Endothelial cell (in vitro differentiated cells): ENCODE results near the gene BABAM1. TPM values are rescaled to one million over a fixed set of nuclear protein-coding genes. Genes with fewer than 3 reads are reported as not detected.
A peak's percentile ranks its signal among the peaks of the same experiment; 100 is the strongest.

ENCODE experiments used
- DNase-seq: peaks from one replicate; pipeline ENCODE4 v3.0.0; 2021; ENCODE audit warnings: low spot score
- H3K27ac Mint-ChIP-seq: one replicate; pipeline ENCODE4 v1.8.0; 2021; ENCODE audit warnings: mixed read lengths, inconsistent platforms; ENCODE audit not compliant: unreplicated experiment
- H3K27me3 Mint-ChIP-seq: one replicate; pipeline ENCODE4 v1.8.0; 2021; ENCODE audit warnings: mild to moderate bottlenecking, moderate library complexity, mixed read lengths, inconsistent platforms; ENCODE audit not compliant: unreplicated experiment
- H3K36me3 Mint-ChIP-seq: one replicate; pipeline ENCODE4 v1.8.0; 2021; ENCODE audit warnings: mild to moderate bottlenecking, low read depth, mixed read lengths, inconsistent platforms; ENCODE audit not compliant: unreplicated experiment
- H3K4me1 Mint-ChIP-seq: one replicate; pipeline ENCODE4 v1.8.0; 2021; ENCODE audit warnings: mild to moderate bottlenecking, mixed read lengths, inconsistent platforms; ENCODE audit not compliant: unreplicated experiment
- H3K4me3 Mint-ChIP-seq: one replicate; pipeline ENCODE4 v1.8.0; 2021; ENCODE audit warnings: mild to moderate bottlenecking, mixed read lengths, inconsistent platforms; ENCODE audit not compliant: unreplicated experiment
- H3K9me3 Mint-ChIP-seq: one replicate; pipeline ENCODE4 v1.8.0; 2021; ENCODE audit warnings: mixed read lengths, inconsistent platforms; ENCODE audit not compliant: unreplicated experiment
- total RNA-seq: library from RNA; stranded (reverse); fragmentation: NEBNext Ultra II Directional; extraction: Animal tissue kit (Norgen Biotek cat#: 25700); gene quantifications from one replicate; pipeline ENCODE4 v1.2.1, GENCODE V29; 2021; ENCODE audit not compliant: unreplicated experiment
- TF ChIP-seq, protein P1 (sequence below): fragments of 200-600 bp; sonication (generic); IDR thresholded peaks from one replicate; pipeline ENCODE4 v1.5.0; 2021; ENCODE audit warnings: antibody characterized with exemption; ENCODE audit not compliant: unreplicated experiment

The BABAM1 gene
- total RNA-seq, 1 donor from 2014 or later, result 136 TPM

GRCh38 chr19:17312189-17313113 is 45.2 kb downstream of the BABAM1 start:
- Mint-ChIP-seq H3K4me3 (no peak overlapping the region), H3K36me3 (peaks cover 12% of the 10 kb centered on the region), H3K4me1 (peaks cover 13% of the 10 kb centered on the region), H3K9me3 (no peaks in the 10 kb centered on the region), H3K27me3 (peaks cover 11% of the 10 kb centered on the region), H3K27ac (no peak overlapping the region)
- DNase-seq, result no peak
- TF ChIP-seq, protein P1, sequence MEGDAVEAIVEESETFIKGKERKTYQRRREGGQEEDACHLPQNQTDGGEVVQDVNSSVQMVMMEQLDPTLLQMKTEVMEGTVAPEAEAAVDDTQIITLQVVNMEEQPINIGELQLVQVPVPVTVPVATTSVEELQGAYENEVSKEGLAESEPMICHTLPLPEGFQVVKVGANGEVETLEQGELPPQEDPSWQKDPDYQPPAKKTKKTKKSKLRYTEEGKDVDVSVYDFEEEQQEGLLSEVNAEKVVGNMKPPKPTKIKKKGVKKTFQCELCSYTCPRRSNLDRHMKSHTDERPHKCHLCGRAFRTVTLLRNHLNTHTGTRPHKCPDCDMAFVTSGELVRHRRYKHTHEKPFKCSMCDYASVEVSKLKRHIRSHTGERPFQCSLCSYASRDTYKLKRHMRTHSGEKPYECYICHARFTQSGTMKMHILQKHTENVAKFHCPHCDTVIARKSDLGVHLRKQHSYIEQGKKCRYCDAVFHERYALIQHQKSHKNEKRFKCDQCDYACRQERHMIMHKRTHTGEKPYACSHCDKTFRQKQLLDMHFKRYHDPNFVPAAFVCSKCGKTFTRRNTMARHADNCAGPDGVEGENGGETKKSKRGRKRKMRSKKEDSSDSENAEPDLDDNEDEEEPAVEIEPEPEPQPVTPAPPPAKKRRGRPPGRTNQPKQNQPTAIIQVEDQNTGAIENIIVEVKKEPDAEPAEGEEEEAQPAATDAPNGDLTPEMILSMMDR, result no peak

GRCh38 chr19:17314007-17314593 is 46.9 kb downstream of the BABAM1 start:
- TF ChIP-seq, protein P1, result no peak
- Mint-ChIP-seq H3K36me3 (peaks cover 12% of the 10 kb centered on the region), H3K9me3 (no peaks in the 10 kb centered on the region), H3K27me3 (peaks cover 11% of the 10 kb centered on the region), H3K4me1 (peaks cover 8% of the 10 kb centered on the region), H3K4me3 (peak overlapping the region; percentile 23), H3K27ac (no peak overlapping the region)
- no peak for DNase-seq

- Mint-ChIP-seq H3K4me1 (no peaks in the 10 kb centered on the region), H3K27me3 (peaks cover 11% of the 10 kb centered on the region), H3K4me3 (no peak overlapping the region), H3K27ac (no peak overlapping the region), H3K36me3 (peaks cover 22% of the 10 kb centered on the region), H3K9me3 (no peaks in the 10 kb centered on the region)
- DNase-seq, result no peak
- TF ChIP-seq, protein P1, result no peak
Measured at GRCh38 chr19:17318966-17319365, 51.7 kb downstream of the BABAM1 start.

DNA sequence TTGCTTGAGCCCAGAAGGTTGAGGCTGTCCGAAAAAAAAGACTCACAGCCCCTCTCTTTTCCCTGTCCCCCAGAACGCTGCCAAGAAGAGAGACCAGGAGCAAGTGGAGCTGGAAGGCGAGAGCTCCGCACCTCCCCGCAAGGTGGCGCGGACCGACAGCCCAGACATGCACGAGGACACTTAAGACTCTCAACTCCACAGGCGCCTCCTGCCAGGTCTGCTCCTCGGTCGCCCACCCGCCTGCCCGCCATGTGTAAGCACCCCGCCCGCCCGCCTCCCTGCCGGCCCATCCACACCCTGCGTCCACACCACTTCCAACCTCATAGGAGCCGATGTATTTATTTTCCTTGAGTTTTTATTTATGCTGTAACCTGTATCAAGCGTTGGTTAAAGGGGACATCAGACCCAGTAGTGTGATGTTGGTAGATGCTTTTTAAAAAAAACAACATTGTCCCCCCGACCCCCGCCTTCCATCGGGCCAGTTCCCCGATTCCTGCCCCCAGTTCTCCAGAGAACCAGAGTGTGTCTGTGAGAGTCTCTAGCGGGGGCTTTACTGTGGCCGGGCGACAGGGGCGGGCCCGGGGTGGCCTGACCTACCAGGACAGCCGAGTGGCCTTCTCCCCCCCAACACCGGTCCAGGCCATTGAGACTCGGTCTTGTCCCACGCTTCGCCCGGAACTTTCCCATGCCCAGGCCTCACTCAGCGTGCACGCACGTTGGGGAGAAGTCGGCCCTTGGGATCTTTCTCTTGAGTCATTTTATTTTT is 52.4 kb downstream of the BABAM1 start:
- H3K36me3 Mint-ChIP-seq, result peaks cover 18% of the 10 kb centered on the region
- TF ChIP-seq, protein P1, result no peak

More for the DNA sequence above, 52.4 kb downstream of the BABAM1 start:
- H3K4me3 Mint-ChIP-seq, result peak overlapping the region; percentile 74
- no peak overlapping the region for H3K27ac Mint-ChIP-seq
- peaks cover 11% of the 10 kb centered on the region for H3K27me3 Mint-ChIP-seq
- no peaks in the 10 kb centered on the region for H3K9me3 Mint-ChIP-seq
- H3K4me1 Mint-ChIP-seq, result no peaks in the 10 kb centered on the region
- DNase-seq, result no peak
